ENCODE data around the gene PRKCE. TPM values are rescaled to one million over a fixed set of nuclear protein-coding genes. Genes with fewer than 3 reads are reported as not detected.

The PRKCE gene
- total RNA-seq, 1 experiment from 2014 or later: 14.8 TPM

DNA sequence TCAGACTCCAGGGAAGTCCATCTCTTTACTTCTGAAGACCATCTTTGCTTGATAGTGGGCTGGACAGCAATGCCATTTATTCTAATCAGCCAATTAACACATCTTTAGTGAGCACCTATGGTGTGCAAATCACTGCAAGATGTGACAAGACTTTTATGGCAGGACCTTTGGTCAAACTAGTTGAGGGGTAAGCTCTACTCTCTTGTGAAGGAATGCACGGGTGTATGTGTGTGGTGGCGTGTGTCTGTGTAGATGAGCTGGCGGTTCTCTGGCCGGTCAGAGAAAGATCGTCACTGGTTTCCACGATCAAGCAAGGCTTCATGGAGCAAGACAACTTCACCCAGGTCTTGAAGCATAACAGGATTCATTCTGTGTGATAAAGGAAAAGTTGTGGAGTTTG, 364.6 kb downstream of the PRKCE start:
- DNase-seq (ENCODE audit: low read depth, low spot score) (no peak), ATAC-seq (no peak)
- Histone ChIP-seq H3K4me2 (ENCODE audit: low read length) (no peak overlapping the region), H3K4me3 (replicated peaks in 1 of 2; ENCODE audit: low read depth in 1 of 2, low read length in 2 of 2) (no peak overlapping the region), H3K9ac (ENCODE audit: low read length) (no peak overlapping the region), H4K20me1 (ENCODE audit: insufficient read depth) (no peaks in the 10 kb centered on the region), H3K36me3 (ENCODE audit: control insufficient read depth in 1 of 2, insufficient read depth in 2 of 2, low read length in 2 of 2) (no peaks in the 10 kb centered on the region), H3K9me2 (ENCODE audit: insufficient read depth) (no peaks in the 10 kb centered on the region), H3K27me3 (ENCODE audit: insufficient read depth, low read length) (no peaks in the 10 kb centered on the region), H3K4me1 (ENCODE audit: control insufficient read depth in 1 of 2, insufficient read depth in 2 of 2, low read length in 2 of 2) (no peaks in the 10 kb centered on the region), H3K27ac (ENCODE audit: low read depth, low read length) (no peak overlapping the region), H2AFZ (ENCODE audit: low read depth, low read length, poor library complexity, severe bottlenecking) (no peak overlapping the region), H3K9me3 (ENCODE audit: control insufficient read depth in 1 of 2, insufficient read depth in 1 of 2, low read depth in 1 of 2, low read length in 2 of 2) (no peaks in the 10 kb centered on the region), H3K79me2 (ENCODE audit: insufficient read depth, low read length) (no peaks in the 10 kb centered on the region)
- intact Hi-C loops (cut with micrococcal nuclease): no loop called here
- CTCF ChIA-PET: interaction anchor here (0.6 kb wide), 1 partner anchor 578 kb away, joined by 3 read pairs; no protein-coding TSS in a partner anchor
- TF ChIP-seq ATF3 (IDR thresholded peaks at IDR 0.05) (no peak), FOSL1 (IDR thresholded peaks at IDR 0.05; ENCODE audit: low read depth) (no peak), POLR2A (IDR thresholded peaks at IDR 0.05; ENCODE audit: borderline replicate concordance, extremely low read depth, insufficient read depth, insufficient read length) (no peak), CEBPB (IDR thresholded peaks at IDR 0.05; ENCODE audit: low read depth) (no peak), SP1 (IDR thresholded peaks at IDR 0.05; ENCODE audit: low read depth) (no peak), TCF7L2 (IDR thresholded peaks at IDR 0.05; ENCODE audit: borderline replicate concordance, extremely low read depth, insufficient read depth, insufficient read length) (no peak), ZFX (IDR thresholded peaks at IDR 0.05) (no peak), ELF1 (IDR thresholded peaks at IDR 0.05; ENCODE audit: borderline replicate concordance, low read depth) (no peak), MAX (IDR thresholded peaks at IDR 0.05) (no peak), ZNF274 (IDR thresholded peaks at IDR 0.05; ENCODE audit: low read depth, low read length) (no peak), POLR2AphosphoS5 (IDR thresholded peaks at IDR 0.05; ENCODE audit: low read depth, low read length) (no peak)
- TF ChIP-seq, protein P1, sequence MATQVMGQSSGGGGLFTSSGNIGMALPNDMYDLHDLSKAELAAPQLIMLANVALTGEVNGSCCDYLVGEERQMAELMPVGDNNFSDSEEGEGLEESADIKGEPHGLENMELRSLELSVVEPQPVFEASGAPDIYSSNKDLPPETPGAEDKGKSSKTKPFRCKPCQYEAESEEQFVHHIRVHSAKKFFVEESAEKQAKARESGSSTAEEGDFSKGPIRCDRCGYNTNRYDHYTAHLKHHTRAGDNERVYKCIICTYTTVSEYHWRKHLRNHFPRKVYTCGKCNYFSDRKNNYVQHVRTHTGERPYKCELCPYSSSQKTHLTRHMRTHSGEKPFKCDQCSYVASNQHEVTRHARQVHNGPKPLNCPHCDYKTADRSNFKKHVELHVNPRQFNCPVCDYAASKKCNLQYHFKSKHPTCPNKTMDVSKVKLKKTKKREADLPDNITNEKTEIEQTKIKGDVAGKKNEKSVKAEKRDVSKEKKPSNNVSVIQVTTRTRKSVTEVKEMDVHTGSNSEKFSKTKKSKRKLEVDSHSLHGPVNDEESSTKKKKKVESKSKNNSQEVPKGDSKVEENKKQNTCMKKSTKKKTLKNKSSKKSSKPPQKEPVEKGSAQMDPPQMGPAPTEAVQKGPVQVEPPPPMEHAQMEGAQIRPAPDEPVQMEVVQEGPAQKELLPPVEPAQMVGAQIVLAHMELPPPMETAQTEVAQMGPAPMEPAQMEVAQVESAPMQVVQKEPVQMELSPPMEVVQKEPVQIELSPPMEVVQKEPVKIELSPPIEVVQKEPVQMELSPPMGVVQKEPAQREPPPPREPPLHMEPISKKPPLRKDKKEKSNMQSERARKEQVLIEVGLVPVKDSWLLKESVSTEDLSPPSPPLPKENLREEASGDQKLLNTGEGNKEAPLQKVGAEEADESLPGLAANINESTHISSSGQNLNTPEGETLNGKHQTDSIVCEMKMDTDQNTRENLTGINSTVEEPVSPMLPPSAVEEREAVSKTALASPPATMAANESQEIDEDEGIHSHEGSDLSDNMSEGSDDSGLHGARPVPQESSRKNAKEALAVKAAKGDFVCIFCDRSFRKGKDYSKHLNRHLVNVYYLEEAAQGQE (IDR thresholded peaks at IDR 0.05; ENCODE audit: low read depth): no peak
- POLR2A ChIA-PET: no interaction called here
- BruUV-seq (replicated peaks): no TSS peak
- RAD21 ChIA-PET (ENCODE audit: low non-redundant PET in 1 of 2, low total read pairs in 2 of 2, uncharacterized antibody in 2 of 2, unreplicated experiment in 2 of 2): no interaction called here
